ENCODE results near the gene DYNC2H1.

- TF ChIP-seq CTCF (IDR thresholded peaks at IDR 0.05): no peak
- TF ChIP-seq EP300 (IDR thresholded peaks at IDR 0.05): no peak
- no peak for TF ChIP-seq POLR2A (IDR thresholded peaks at IDR 0.05)
Measured at GRCh38 chr11:103420593-103420992, 311.4 kb downstream of the DYNC2H1 start.
